ENCODE results near the gene B3GNT3. TPM values are rescaled to one million over a fixed set of nuclear protein-coding genes. Genes with fewer than 3 reads are reported as not detected.

Gene B3GNT3
- total and polyA plus RNA-seq, 2 of the 8 experiments (the other 6 are each of a cell fraction or from before 2014, with no cell fraction given): 1.5 TPM

- TF ChIP-seq ASH2L (IDR thresholded peaks at IDR 0.05; ENCODE audit: low read length) (no peak), HDAC6 (IDR thresholded peaks at IDR 0.05; ENCODE audit: low read depth, low read length) (no peak), SAP30 (IDR thresholded peaks at IDR 0.05; ENCODE audit: insufficient read depth, insufficient replicate concordance, low read length) (no peak), KDM1A (IDR thresholded peaks at IDR 0.05; ENCODE audit: borderline replicate concordance, low read length) (no peak), CBX5 (IDR thresholded peaks at IDR 0.05; ENCODE audit: low read depth, low read length) (no peak), ATF2 (IDR thresholded peaks at IDR 0.05; ENCODE audit: low read length) (no peak), EP300 (IDR thresholded peaks at IDR 0.05; ENCODE audit: borderline replicate concordance in 1 of 2, low read depth in 2 of 2, low read length in 2 of 2) (no peak), HDAC2 (IDR thresholded peaks at IDR 0.05; ENCODE audit: borderline replicate concordance in 1 of 2, low read depth in 2 of 2, low read length in 2 of 2) (no peak)
Observed at GRCh38 chr19:17790059-17790780, 4.7 kb upstream of the B3GNT3 start (continued).
